GM19397 (cell line): ENCODE results near the gene SPAG9.
"Not testable (repeated sequence)": the region's sequence is repeated elsewhere in the genome, so short reads cannot be mapped to it uniquely, and the experiment has no call there.

Source experiments
- ATAC-seq: cut with Tn5 transposase; IDR thresholded peaks from one replicate; pipeline ENCODE4 v1.9.1; 2021; ENCODE audit warnings: mild to moderate bottlenecking, moderate library complexity; ENCODE audit not compliant: unreplicated experiment

SPAG9 gene

DNA sequence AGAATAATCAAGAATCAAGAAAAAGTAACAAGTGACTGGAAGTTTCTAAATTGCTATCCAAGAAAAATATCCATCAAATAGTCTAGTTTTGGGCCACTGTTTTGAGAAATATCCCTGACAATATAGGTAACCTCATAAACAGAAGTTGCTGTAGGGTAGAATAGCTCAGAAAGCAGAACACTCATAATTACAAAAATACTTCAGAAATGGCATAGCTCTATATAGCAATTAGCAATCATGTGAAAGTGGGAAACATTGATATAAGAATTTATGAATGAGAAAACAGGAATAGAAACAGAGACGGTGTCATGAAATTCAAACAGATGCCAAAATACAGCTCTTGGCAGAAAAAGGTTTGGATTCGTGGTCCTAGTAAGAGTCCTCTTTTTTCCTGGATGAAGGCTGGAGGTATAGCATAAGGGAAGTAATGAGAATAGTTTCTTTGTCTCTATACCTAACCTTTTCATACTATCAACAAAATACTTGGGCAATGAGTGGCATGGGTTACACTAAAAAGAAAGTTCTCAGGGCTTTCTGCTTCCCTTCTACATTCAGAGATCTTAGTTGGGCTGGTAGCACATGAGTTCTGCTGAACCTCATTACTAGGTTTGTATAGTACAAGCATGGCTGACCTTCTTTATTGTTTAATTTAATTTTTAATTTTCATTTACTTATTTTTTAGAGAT is 33.5 kb downstream of the SPAG9 start:
- ATAC-seq: no peak

DNA sequence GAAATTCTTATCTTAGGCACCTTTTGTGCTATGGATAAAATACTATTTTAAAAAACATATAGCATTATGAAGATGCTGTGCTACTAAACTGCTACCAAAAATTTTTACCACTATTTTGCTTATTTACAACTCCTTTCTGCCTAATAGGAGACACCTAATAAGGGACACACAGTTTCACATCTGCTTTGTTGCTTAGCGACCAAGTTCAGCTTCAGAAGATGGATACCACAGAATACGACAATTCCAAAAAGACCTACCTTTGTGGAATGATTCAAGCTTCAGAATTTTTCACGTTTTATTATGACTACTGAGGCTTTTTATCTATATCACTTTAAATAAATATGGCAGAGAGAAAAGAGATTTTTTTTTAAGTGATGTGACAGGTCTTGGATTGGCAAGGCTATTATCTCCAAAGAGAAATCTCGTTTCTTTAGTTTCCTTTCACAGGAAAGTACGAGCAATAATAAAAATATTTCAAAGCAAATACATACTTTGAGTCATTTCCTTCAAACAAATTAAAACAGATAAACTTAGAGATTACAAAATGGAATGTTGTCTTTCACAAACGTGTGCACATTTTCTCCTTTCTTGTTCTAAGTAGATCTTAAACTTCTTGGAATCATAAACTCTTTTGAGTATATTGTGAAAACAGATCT is 35.4 kb downstream of the SPAG9 start:
- no peak for ATAC-seq

DNA sequence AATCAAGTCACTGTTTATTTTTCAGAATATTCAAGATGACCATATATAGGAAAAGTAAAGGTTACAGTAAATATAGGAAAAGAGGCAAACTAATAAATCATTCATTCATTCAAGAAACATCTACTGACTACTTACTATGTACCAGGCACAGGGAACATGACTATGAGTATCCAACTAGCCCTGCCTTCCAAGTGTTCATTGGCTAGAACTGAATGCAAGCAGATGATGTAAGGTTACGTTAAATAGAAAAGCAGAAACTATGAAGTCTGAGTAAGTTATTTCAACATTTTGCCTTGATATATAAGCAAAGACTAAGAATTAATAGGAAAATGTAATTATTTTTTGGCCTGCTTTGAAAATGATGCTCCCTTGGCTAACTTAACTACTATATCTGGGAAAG is 36.7 kb downstream of the SPAG9 start:
- ATAC-seq: no peak

DNA sequence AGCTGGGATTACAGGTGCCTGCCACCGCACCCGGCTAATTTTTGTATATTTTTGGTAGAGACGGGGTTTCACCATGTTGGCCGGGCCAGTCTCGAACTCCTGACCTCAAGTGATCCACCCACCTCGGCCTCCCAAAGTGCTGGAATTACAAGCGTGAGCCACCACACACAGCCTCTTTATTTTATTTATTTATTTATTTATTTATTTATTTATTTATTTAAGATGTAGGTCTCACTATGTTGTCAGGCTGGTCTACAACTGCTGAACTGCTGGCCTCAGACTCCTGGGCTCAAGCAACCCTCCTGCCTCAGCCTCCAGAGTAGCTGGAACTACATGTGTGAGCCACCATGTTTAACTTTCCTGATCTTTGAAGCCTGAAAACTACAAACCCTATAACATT is 37.3 kb downstream of the SPAG9 start:
- not testable (repeated sequence) for ATAC-seq

DNA sequence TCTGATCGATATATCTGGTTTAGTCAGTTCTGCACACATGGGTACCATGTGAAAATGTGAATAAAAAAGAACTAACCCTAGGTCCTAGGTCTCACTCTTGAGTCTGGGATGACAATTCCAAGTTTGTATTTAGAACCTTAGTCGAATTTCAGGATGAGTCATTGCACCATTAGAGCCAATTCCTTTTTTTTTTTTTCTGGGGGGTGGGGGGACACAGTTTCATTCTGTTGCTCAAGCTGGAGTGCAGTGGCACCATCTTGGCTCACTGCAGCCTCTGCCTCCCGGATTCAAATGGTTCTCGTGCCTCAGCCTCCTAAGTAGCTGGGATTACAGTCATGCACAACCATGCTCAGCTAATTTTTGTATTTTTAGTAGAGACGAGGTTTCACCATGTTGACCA is 41.6 kb downstream of the SPAG9 start:
- no peak for ATAC-seq

DNA sequence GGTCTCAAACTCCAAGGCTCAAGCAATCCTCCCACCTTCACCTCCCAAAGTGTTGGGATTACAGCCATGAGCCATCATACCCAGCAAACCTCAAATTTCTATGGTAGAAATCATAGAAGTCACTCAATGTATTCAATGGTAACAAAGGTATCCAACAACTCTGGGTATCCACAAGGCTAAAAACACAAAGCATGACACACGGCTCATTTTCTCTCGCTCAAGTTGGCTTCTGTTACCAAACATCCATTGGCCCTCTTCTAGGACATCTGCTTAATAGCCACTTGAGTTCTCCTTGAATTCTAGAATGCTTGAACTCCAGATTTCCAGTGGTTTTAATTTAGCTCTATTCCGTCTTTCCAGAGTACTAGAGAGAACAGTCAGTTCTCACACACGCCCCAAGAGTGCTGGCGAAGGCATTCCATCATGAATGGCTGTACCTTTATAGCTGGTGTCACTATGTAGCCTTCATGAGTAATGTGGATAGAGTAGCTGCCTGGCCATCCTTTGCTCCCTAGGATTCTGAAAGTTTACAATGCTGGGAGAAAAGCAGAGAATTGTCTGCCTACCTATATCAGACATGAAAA is 42.6 kb downstream of the SPAG9 start:
- no peak for ATAC-seq

DNA sequence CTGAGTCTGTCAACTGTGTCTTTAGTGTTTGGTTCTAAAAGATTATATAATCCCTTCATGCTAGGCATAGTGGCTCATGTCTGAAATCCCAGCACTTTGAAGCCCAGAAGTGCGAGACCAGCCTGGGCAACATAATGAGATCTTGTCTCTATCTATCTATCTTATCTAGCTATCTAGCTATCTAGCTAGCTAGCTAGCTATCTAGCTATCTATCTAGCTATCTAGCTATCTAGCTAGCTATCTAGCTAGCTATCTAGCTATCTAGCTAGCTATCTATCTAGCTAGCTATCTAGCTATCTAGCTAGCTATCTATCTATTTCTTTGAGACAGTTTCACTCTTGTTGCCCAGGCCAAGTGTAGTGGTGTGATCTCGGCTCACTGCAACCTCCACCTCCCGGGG is 43.8 kb downstream of the SPAG9 start:
- no peak for ATAC-seq

DNA sequence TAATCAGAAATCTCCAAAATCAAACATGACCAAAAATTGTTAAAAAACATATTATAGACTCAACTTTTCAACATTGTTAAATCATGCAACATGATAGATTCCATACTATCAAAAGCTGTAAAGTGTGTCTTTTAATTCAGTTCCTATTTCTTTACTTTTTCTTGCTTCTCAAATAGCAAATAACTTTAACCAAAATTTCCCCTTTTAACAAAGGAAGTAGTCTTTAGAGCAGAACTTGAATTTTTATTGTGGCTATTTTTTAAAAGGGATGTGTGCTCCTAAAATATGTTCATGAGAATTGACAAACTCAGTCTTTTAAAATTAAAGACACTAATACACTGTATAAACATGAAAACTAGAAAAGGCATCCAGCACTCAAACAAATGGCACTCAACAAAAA is 49.1 kb downstream of the SPAG9 start:
- no peak for ATAC-seq

DNA sequence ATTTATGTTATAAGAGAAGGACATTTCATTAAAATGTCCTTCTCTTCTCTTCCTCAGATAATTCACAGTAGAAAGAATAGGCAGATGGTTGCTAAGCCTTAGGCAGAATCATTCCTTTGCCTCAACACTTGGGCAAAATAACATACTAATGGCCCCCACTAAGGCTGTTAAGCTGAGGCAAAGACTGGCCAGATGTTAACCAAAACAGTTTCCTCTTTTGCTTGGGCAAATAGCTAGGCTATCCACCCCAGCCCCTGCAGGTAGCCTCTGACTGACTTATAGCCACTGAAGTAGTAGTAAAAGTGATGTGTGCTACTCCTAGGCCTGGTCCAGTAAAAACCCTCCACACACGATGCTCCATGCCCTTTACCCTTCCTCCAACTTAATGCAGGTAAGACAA is 55.2 kb downstream of the SPAG9 start:
- no peak for ATAC-seq

DNA sequence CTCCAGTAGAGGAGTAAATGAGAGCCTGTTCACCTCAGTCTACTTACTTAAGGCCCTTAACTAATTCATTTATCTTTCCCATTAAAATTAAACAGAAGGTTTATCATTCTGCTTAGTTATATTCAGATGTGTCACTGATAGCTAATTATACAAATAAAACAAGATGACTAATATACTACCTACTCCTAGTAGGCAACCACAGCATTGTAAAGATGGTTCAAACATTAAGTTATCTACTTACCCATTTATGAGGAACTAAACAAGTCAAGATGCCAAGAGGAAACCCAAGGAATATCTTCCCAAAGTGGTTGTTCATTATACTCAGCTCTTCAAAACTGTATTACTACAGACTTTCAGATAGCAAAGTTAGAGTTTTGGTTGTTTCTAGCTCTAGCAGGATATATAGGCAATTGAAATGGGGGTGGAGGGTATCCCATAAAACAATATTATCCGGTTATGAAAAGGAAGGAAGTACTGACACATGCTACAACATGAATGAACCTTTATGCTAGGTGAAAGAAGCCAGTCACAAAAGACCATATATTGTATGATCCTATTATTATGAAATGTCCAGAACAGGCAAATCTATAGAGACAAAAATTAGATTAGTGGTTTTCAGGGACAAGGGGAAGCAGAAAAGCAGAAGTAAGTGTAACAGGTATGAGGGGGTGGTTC is 56.5 kb downstream of the SPAG9 start:
- no peak for ATAC-seq

DNA sequence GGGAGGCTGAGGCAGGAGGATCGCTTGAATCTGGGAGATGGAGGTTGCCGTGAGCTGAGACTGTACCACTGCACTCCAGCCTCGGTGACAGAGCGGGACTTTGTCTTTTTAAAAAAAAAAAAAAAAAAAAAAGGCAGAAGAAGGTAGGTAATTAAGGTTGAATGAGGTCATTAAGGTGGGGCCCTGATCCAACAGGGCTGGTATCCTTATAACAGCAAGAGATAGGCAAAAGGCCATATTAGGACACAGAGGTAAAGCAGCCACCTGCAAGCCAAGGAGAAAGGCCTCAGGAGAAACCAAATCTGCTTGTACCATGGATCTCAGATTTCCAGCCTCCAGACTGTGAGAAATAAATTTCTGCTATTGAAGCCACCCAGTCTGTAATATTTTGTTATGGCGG is 60.3 kb downstream of the SPAG9 start:
- no peak for ATAC-seq

DNA sequence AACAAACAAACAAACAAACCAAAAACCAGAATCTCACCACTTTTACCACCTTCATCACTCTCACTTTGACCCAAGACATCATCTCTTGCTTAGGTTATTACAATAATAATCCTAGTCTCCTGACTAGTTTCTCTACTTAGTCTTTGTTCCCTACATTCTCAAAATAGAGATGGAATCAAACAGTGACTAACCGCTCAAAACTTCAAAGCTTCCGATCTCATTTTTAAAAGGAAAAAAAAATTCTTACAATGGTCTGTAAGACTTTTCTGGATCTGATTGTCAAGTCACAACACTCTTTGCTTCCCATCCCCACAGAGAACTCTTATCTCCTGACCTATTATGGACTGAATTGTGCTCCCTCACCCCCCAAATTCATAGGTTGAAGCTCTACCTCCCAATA is 60.9 kb downstream of the SPAG9 start:
- ATAC-seq: no peak

DNA sequence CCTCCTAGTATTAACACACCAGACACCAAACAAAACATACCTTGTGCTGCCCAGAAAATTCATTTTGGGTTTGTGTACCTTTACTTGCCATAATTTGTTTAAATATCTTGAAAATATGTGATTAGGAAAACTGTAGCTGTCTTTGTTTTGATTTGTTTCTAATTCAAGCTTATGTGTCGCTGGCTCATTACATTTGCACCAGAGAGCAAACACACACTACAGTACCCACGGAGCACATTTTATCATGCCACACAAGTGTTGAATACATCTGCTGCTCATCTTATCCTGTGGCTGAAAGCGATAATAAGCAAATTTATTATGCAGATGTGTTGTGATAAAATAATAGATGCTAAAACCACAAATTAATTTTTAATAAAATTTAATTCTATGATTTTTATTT is 63.1 kb downstream of the SPAG9 start:
- no peak for ATAC-seq

DNA sequence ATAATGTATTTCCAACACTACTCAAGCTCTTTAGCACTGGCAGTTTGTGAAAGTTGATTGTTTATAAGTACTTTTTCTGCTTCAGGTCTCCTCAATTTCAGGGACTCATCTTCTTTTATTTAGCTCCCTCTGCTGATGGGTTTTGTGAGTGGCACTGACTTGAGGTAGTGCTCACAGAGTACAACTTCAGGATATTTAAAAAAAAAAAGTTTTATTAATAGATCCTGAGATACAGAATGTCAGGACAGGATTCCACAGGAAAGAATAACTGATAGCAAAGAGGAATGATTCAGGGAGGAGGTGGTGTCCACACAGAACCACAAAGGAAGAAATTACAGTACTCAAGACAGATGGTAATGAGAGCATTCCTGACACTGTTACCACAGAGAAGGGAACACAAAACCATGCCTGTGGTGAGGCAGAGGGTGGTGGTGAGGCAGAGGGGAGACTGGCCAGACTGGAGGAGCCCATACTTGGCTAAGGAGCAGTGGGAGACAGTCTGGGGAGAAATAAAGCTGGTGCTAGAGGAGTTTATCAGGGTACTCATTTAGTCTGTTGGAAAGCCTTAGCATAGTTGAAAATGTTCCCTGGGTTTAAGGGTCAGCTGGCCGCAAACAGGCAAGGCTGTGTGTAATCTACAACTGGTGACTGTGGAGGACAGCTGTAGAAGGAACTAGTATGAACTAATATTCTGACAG is 63.7 kb downstream of the SPAG9 start:
- no peak for ATAC-seq

DNA sequence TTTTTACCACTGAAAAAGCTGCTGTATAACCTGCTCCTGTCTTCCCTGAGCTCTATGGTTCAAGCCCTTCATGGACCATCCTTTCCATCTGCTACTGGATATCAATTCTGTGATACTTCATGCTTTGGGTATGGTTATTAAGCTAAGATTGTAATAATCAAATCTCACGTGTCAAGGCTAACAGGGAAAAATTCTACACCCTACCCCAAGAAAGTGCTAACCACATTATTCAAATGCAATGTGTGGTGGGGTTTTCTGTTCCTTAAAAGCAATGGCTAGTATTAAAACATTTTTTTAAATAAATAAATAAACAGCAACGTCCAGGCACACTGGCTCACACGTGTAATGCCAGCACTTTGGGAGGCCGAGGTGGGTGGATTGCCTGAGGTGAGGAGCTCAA is 65.9 kb downstream of the SPAG9 start:
- no peak for ATAC-seq

DNA sequence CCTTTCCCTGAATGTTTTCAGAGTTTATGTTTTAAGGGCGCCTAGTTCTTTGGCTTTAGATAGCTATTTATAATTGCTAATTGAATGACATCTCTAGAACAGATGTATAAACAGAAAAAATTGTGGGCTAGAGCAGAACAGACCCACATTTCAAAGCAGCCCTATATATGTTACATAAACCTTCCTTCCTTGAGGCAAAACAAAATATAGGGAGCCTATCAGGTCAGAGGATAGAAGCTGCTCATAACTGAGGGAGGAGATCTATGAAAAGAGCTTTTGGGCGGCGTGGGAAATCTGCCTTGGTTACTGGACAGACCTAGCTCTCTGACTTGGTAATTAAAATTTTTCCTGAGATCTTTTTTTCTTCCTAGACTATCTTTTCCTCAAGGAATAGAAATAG is 68.4 kb downstream of the SPAG9 start:
- ATAC-seq: no peak

DNA sequence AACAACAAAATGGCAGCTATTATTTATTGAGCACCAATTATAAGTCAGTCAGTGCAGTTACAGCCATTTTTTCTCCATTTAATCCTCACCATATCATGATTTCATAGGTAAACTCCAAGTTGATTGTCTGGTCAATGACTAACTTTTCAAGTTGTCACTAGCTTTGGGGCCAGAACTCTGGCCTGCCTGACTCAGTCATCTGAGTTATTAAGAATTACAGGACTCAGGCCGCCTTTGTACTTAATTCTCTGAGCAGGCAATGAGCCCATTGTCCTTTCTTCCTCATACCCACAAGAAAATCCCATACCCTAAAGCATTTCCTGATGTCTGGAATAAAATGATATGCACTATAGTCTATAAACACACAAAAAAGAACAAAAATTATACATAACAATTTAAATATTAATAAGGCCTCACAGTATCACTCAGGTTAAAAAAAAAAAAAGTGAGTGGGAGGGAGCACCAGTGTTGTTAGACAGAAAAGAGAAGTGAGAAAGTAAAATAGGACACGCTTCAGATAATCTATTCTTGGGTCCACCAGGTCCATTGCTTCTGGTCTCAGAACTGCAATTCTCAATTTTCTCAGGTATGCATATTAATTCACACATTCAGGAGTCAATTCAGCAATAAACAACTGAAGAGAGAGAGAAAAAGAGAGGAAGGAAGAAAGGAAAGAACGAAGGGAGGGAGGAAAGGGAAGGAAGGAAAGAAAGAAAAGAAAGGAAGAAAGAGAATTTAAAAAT is 70.2 kb downstream of the SPAG9 start:
- peak; percentile 70 for ATAC-seq

DNA sequence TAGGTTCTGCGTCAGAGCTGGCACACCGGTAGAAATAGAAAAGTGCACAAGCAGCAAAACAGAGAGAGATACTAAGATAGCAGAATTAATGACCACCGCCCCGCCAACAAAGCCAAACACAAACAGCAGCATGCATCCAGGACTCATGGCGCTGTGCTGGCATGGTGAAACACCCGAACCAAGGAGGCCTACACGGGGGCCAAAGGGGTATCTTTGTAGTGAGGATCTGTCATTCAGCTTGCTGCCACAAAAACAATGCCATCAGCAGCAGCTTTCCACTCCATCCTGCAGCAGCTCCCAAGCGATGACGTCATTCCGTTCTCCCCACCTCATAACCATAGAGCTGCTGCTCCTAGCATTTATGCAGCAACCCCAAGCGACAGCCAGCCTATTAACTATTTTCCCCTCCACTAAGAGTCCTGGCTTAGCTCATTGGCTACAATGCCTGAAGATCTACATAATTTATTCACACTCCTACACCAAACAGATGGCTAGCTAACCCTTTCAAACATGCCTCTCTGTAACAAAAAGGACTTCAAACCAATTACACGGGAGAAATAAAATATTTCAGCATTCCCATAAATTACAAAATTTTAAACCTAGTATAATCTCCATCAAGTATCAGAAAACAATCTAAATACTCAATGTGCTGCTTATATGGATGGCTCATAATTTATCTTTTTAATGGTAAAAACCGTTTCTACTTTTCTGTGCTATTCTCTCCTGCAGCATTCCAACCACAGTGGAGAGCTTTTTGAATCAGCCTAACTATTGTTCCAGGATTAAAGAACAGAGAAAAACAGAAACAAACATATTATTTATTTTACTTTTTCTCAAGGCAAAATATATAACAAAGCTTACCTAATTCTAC is 73.9 kb downstream of the SPAG9 start:
- ATAC-seq: no peak

DNA sequence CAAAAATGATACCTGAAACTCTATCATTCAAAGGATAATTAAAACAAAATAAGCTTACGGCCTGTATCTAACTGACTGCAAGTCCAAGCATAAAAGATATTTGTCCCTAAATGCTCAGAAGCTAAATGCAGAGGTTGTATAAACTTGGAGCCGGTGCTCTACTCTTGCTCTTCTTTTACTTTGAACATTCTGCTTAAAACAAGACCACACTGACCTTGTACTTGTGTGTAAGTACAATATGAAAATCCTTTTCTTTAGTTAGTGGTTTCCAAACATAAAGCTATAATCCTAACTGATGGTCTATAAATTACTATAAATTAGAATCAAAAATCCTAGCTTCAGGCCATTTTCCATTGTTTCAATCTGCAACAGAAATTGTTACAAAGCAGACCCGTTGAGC is 74.6 kb downstream of the SPAG9 start:
- no peak for ATAC-seq

DNA sequence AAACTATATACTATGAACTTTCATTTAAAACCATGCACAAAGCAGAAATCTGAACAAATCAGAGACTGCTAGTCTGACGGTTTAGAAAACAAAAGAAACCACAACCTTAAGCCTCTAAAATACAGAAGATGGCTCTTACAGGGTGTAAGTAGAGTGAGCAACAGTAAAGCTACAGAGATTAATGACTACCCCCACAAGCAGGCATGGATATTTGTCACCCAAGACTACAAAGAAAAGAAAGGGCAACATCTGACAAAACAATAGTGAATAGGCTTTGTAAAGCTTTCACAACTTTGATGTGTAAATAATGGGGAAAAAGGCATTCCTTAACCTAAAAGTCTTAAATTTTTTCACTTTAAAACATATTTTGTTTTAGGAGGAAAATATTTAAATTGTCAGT is 75.0 kb downstream of the SPAG9 start:
- no peak for ATAC-seq
